Activated CD8-positive, alpha-beta memory T cell treated with anti-CD3 and anti-CD28 coated beads, Interleukin-2, amount 50 U/mL, for 24 hours (primary cell): ENCODE results near the gene IFNL2.
"Not testable (repeated sequence)": the region's sequence is repeated elsewhere in the genome, so short reads cannot be mapped to it uniquely, and the experiment has no call there.

Experiments used
- DNase-seq: peaks from one replicate; pipeline ENCODE4 v3.0.0-alpha.2; 2020; ENCODE audit errors: extremely low read depth

The IFNL2 gene

GRCh38 chr19:39297931-39298634, 29.9 kb downstream of the IFNL2 start:
- DNase-seq = peak; percentile 5

GRCh38 chr19:39299404-39299803, 31.2 kb downstream of the IFNL2 start:
- no peak for DNase-seq

- no peak for DNase-seq
These were observed 31.6 kb downstream of the IFNL2 start for GRCh38 chr19:39299832-39300231.

- DNase-seq = no peak
These were observed 32.8 kb downstream of the IFNL2 start for GRCh38 chr19:39301021-39301420.

- DNase-seq = no peak
These were observed 33.4 kb downstream of the IFNL2 start for GRCh38 chr19:39301562-39301961.

- DNase-seq = no peak
These were observed 35.4 kb downstream of the IFNL2 start for GRCh38 chr19:39303373-39304184.

- no peak for DNase-seq
These were observed 36.0 kb downstream of the IFNL2 start for GRCh38 chr19:39304185-39304513.

GRCh38 chr19:39304701-39305571, 36.7 kb downstream of the IFNL2 start:
- no peak for DNase-seq

- no peak for DNase-seq
These were observed 37.9 kb downstream of the IFNL2 start for GRCh38 chr19:39306075-39306474.

GRCh38 chr19:39307046-39307821, 39.0 kb downstream of the IFNL2 start:
- no peak for DNase-seq

- DNase-seq = no peak
These were observed 39.8 kb downstream of the IFNL2 start for GRCh38 chr19:39307822-39308530.

GRCh38 chr19:39308531-39309304, 40.5 kb downstream of the IFNL2 start:
- no peak for DNase-seq

GRCh38 chr19:39309305-39309670, 41.1 kb downstream of the IFNL2 start:
- not testable (repeated sequence) for DNase-seq

- no peak for DNase-seq
These were observed 42.5 kb downstream of the IFNL2 start for GRCh38 chr19:39310558-39311311.

- no peak for DNase-seq
These were observed 46.0 kb downstream of the IFNL2 start for GRCh38 chr19:39314016-39314728.

GRCh38 chr19:39315933-39316332, 47.7 kb downstream of the IFNL2 start:
- DNase-seq = no peak

GRCh38 chr19:39316627-39317321, 48.6 kb downstream of the IFNL2 start:
- no peak for DNase-seq

- no peak for DNase-seq
These were observed 49.3 kb downstream of the IFNL2 start for GRCh38 chr19:39317476-39317875.
